ENCODE measurements around the gene KCTD3.

DNA sequence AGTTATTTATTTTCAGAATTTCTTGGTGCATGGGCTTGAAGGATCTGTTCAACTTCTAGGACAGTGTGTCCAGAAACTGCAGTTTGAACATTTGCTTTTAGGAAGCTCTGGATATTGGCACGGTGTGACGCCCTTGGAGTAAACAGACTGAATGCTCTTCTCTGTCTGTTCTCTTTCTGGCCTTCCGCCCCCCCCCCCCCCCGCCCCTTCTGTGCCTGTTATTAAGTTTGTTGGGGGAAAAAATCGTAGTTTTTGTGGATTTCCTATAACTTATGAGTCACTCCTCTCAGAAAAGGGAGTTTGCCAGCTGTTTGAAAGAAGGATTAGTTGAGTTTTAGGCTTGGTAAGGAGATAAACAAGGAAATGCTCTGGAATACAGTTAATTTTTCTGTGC, 1.2 kb downstream of the KCTD3 start:
- TF ChIP-seq EZH2 (IDR thresholded peaks at IDR 0.05; ENCODE audit: borderline replicate concordance), result no peak
- no peak for TF ChIP-seq CTCF (IDR thresholded peaks at IDR 0.05; ENCODE audit: poor library complexity)
- TF ChIP-seq EZH2phosphoT487 (IDR thresholded peaks at IDR 0.05; ENCODE audit: low read depth, severe bottlenecking, unreplicated experiment), result no peak
